ENCODE data around the gene PPP2R3A. TPM values are rescaled to one million over a fixed set of nuclear protein-coding genes. Genes with fewer than 3 reads are reported as not detected.

PPP2R3A gene
- total and polyA plus RNA-seq, 2 experiments from 2014 or later, result 14.2 to 21.0 TPM

- peak overlapping the region; percentile 98 for H3K27ac ChIP-seq
- TF ChIP-seq EZH2phosphoT487 (IDR thresholded peaks at IDR 0.05; ENCODE audit: insufficient read depth, low read depth), result no peak
- no peak for TF ChIP-seq EZH2 (IDR thresholded peaks at IDR 0.05; ENCODE audit: insufficient read depth, poor library complexity, severe bottlenecking)
- peak overlapping the region; percentile 94 for H3K9ac ChIP-seq
- peaks cover 51% of the 10 kb centered on the region for H3K79me2 ChIP-seq (ENCODE audit: insufficient read depth)
- no peaks in the 10 kb centered on the region for H3K27me3 ChIP-seq (replicated peaks; ENCODE audit: insufficient read depth)
- H3F3A ChIP-seq (ENCODE audit: insufficient read depth), result peaks cover 55% of the 10 kb centered on the region
- WGBS, 2 experiments (ENCODE audit: low coverage in 1 of 2, low lambda C conversion rate in 2 of 2, missing lambda C conversion rate in 2 of 2), result 1 to 2% methylated on average over 44 to 87 of the region's 103 CpGs
- no peaks in the 10 kb centered on the region for H3K9me2 ChIP-seq (ENCODE audit: insufficient read depth)
- no peaks in the 10 kb centered on the region; the same call in 1 of the 2 replicates for H3K36me3 ChIP-seq (ENCODE audit: low read depth)
- H3K4me1 ChIP-seq (ENCODE audit: insufficient read depth), result peaks cover 29% of the 10 kb centered on the region
- peak overlapping the region; percentile 95 for H3K4me3 ChIP-seq
- in situ Hi-C loops (cut with MboI), result no loop called here
- peak; percentile 88 for DNase-seq
- H3K9me3 ChIP-seq (ENCODE audit: low read depth), result no peaks in the 10 kb centered on the region
- peaks cover 37% of the 10 kb centered on the region for H4K20me1 ChIP-seq (ENCODE audit: insufficient read depth)
- peak overlapping the region; percentile 95 for H3K4me2 ChIP-seq (ENCODE audit: unreplicated experiment)
- H2AFZ ChIP-seq, result peak overlapping the region; percentile 54; the same call in 1 of the 2 replicates
Observed at GRCh38 chr3:136195258-136196063, 229.9 kb downstream of the PPP2R3A start.

DNA sequence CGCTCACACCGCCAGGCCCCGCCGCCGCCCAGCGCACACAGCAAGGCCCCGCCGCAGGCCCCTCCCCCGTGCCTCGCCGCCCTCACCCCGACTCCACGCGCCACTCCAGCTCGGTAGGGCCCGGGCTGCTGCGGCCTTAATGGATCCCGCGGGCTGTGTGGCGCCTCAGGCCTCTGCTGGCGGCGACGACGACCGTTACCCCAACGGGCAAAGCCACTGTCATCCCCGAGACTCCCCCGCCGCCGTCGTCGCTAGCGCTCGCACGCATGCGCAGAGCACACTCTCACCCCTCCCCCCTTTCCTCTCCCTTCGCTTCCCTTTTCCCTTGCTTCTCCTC, 230.5 kb downstream of the PPP2R3A start, which contains the start of gene MSL2:
Gene MSL2, minus strand, starts transcription at position 272 of the 337 bp plus-strand sequence. CDS start 1,222 bp downstream, outside the sequence.
- Histone ChIP-seq H3K4me3 (peak within 1 kb of the TSS; percentile 95), H3K9me2 (ENCODE audit: insufficient read depth) (no peaks in the 10 kb centered on the region), H3K27me3 (replicated peaks; ENCODE audit: insufficient read depth) (no peaks in the 10 kb centered on the region), H3K27ac (peak within 1 kb of the TSS; percentile 98), H4K20me1 (ENCODE audit: insufficient read depth) (peaks cover 36% of the 10 kb centered on the region), H3K79me2 (ENCODE audit: insufficient read depth) (peaks cover 46% of the 10 kb centered on the region), H3F3A (ENCODE audit: insufficient read depth) (peaks cover 49% of the 10 kb centered on the region), H3K9ac (peak within 1 kb of the TSS; percentile 94), H3K36me3 (ENCODE audit: low read depth) (no peaks in the 10 kb centered on the region; the same call in 1 of the 2 replicates), H3K9me3 (ENCODE audit: low read depth) (no peaks in the 10 kb centered on the region), H2AFZ (peak within 1 kb of the TSS; percentile 78), H3K4me2 (ENCODE audit: unreplicated experiment) (peak within 1 kb of the TSS; percentile 95), H3K4me1 (ENCODE audit: insufficient read depth) (peaks cover 29% of the 10 kb centered on the region)
- WGBS, 2 experiments (ENCODE audit: low coverage in 1 of 2, low lambda C conversion rate in 2 of 2, missing lambda C conversion rate in 2 of 2), result 0% methylated on average over 37 of the region's 37 CpGs; no CpG with 5 or more reads in 1 of the 2 experiments
- no peak for DNase-seq
- no peak for TF ChIP-seq EZH2 (IDR thresholded peaks at IDR 0.05; ENCODE audit: insufficient read depth, poor library complexity, severe bottlenecking)
- no peak for TF ChIP-seq EZH2phosphoT487 (IDR thresholded peaks at IDR 0.05; ENCODE audit: insufficient read depth, low read depth)
- in situ Hi-C loops (cut with MboI), result no loop called here

DNA sequence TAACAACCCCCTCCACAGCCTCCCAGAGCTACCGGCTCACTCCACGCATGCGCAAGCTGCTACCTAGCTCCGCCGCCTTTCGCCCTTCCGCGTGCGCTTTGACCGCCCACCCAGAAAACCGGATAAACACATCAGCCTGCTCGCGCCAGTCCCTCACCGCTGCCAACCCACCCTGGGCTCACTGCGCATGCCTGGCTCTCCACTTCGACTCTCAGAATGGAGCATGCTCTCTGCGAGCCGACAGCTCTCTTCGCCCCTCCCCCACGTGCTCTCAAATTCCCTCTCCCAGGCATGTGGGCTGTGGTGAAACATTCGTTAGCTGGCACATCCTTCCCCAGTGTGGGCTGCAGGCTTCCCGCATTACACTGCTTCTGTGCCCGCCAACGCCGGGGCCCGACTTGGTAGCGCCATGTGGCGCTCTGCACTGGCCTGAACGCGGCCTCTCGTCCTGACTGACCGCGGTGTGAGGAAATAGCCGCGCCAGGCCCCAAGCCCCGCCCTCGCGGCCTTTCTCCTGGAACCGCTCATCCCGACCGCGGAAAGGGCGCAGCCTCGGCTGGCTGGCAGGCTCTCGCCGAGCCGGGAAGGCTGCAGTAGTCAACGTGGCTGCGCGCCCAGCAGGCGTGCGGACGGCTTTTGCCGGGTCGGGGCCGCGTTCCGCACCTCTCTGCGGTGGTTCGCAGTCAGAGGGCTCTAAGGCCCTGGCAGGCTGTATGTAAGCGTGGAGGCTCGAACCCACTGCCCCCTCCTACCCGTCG, 231.1 kb downstream of the PPP2R3A start:
- DNase-seq, result peak; percentile 100
- H3K36me3 ChIP-seq (ENCODE audit: low read depth), result no peaks in the 10 kb centered on the region; the same call in 1 of the 2 replicates
- H3K4me2 ChIP-seq (ENCODE audit: unreplicated experiment), result peak overlapping the region; percentile 82
- TF ChIP-seq EZH2 (IDR thresholded peaks at IDR 0.05; ENCODE audit: insufficient read depth, poor library complexity, severe bottlenecking), result no peak
- TF ChIP-seq EZH2phosphoT487 (IDR thresholded peaks at IDR 0.05; ENCODE audit: insufficient read depth, low read depth), result no peak
- H2AFZ ChIP-seq, result peak overlapping the region; percentile 78
- in situ Hi-C loops (cut with MboI), result no loop called here
- H3F3A ChIP-seq (ENCODE audit: insufficient read depth), result peaks cover 43% of the 10 kb centered on the region
- peaks cover 31% of the 10 kb centered on the region for H4K20me1 ChIP-seq (ENCODE audit: insufficient read depth)
- no peaks in the 10 kb centered on the region for H3K9me2 ChIP-seq (ENCODE audit: insufficient read depth)
- 0 to 1% methylated on average over 63 to 64 of the region's 64 CpGs for WGBS, 2 experiments (ENCODE audit: low coverage in 1 of 2, low lambda C conversion rate in 2 of 2, missing lambda C conversion rate in 2 of 2)
- peaks cover 26% of the 10 kb centered on the region for H3K4me1 ChIP-seq (ENCODE audit: insufficient read depth)
- H3K79me2 ChIP-seq (ENCODE audit: insufficient read depth), result peaks cover 40% of the 10 kb centered on the region
- no peaks in the 10 kb centered on the region for H3K27me3 ChIP-seq (replicated peaks; ENCODE audit: insufficient read depth)
- H3K9me3 ChIP-seq (ENCODE audit: low read depth), result no peaks in the 10 kb centered on the region
- H3K27ac ChIP-seq, result peak overlapping the region; percentile 98
- peak overlapping the region; percentile 94 for H3K9ac ChIP-seq
- H3K4me3 ChIP-seq, result peak overlapping the region; percentile 95

- in situ Hi-C loops (cut with MboI), result no loop called here
- H3K4me1 ChIP-seq (ENCODE audit: insufficient read depth), result peaks cover 19% of the 10 kb centered on the region
- H3K9ac ChIP-seq, result peak overlapping the region; percentile 94
- WGBS, 2 experiments (ENCODE audit: low coverage in 1 of 2, low lambda C conversion rate in 2 of 2, missing lambda C conversion rate in 2 of 2), result 13 to 16% methylated on average over 15 of the region's 15 CpGs
- H2AFZ ChIP-seq, result peak overlapping the region; percentile 78
- peak overlapping the region; percentile 82 for H3K4me2 ChIP-seq (ENCODE audit: unreplicated experiment)
- H4K20me1 ChIP-seq (ENCODE audit: insufficient read depth), result peaks cover 24% of the 10 kb centered on the region
- H3K27ac ChIP-seq, result peak overlapping the region; percentile 98
- TF ChIP-seq EZH2 (IDR thresholded peaks at IDR 0.05; ENCODE audit: insufficient read depth, poor library complexity, severe bottlenecking), result no peak
- no peak for TF ChIP-seq EZH2phosphoT487 (IDR thresholded peaks at IDR 0.05; ENCODE audit: insufficient read depth, low read depth)
- H3K36me3 ChIP-seq (ENCODE audit: low read depth), result no peaks in the 10 kb centered on the region; the same call in 1 of the 2 replicates
- no peaks in the 10 kb centered on the region for H3K27me3 ChIP-seq (replicated peaks; ENCODE audit: insufficient read depth)
- H3K4me3 ChIP-seq, result peak overlapping the region; percentile 95
- no peak for DNase-seq
- H3F3A ChIP-seq (ENCODE audit: insufficient read depth), result peaks cover 40% of the 10 kb centered on the region
- no peaks in the 10 kb centered on the region for H3K9me2 ChIP-seq (ENCODE audit: insufficient read depth)
- H3K9me3 ChIP-seq (ENCODE audit: low read depth), result no peaks in the 10 kb centered on the region
- H3K79me2 ChIP-seq (ENCODE audit: insufficient read depth), result peaks cover 33% of the 10 kb centered on the region
Observed at GRCh38 chr3:136197159-136197793, 231.7 kb downstream of the PPP2R3A start.

Small RNAs within 50 kb of the gene (small RNA-seq; reads per million reads assigned to genes)
- gene AC092989.1 (ENCODE audit: low read depth, low replicate concordance), result not detected

Other genes with a start within 250 kb of the PPP2R3A start
- 11.1 and 15.2 TPM in 2 replicates for gene MSL2, start 230.6 kb downstream of the PPP2R3A start, total RNA-seq (2014; rRNA removed; shearing (Covaris generic))
- 3.3 and 3.5 TPM in 2 replicates for gene MSL2, start 230.6 kb downstream of the PPP2R3A start, polyA plus RNA-seq (2016; fragmentation: Nextera tagmentation; extraction: Ambion mirVana)

Data from GM23248 (cell line).